Neural cell (in vitro differentiated cells): Measurements from ENCODE around the gene BLM.

Source experiments
- CTCF ChIP-seq: fragments of 450-650 bp; IDR thresholded peaks from 2 replicates; pipeline ENCODE4 v1.5.1; 2014; ENCODE audit warnings: antibody characterized with exemption, mild to moderate bottlenecking, moderate library complexity; ENCODE audit not compliant: poor library complexity, severe bottlenecking
- EZH2 ChIP-seq: fragments of 200-600, 300-800 bp; shearing (Covaris generic), sonication (generic); IDR thresholded peaks from 2 replicates; pipeline ENCODE4 v1.6.1; 2014; ENCODE audit warnings: antibody characterized with exemption, low read length, borderline replicate concordance, mild to moderate bottlenecking; ENCODE audit not compliant: insufficient read depth, poor library complexity, severe bottlenecking
- POLR2AphosphoS5 ChIP-seq: IDR thresholded peaks from 2 replicates; pipeline ENCODE4 v1.6.1; 2012
- RAD21 ChIP-seq: fragments of 450-650 bp; conservative IDR thresholded peaks from 2 replicates; pipeline ENCODE4 v1.6.1; 2014; ENCODE audit warnings: antibody characterized with exemption, mild to moderate bottlenecking, moderate library complexity
- REST ChIP-seq: IDR thresholded peaks from 2 replicates; pipeline ENCODE4 v1.6.1; 2012; ENCODE audit warnings: borderline replicate concordance
- SMC3 ChIP-seq: fragments of 450-650 bp; conservative IDR thresholded peaks from 2 replicates; pipeline ENCODE4 v1.6.1; 2014; ENCODE audit warnings: antibody characterized with exemption, mild to moderate bottlenecking, moderate library complexity; ENCODE audit not compliant: poor library complexity
- TAF1 ChIP-seq: IDR thresholded peaks from 2 replicates; pipeline ENCODE4 v1.6.1; 2012; ENCODE audit warnings: low read depth

GRCh38 chr15:90765531-90765930, 48.4 kb downstream of the BLM start:
- TF ChIP-seq CTCF (no peak), RAD21 (no peak), EZH2 (no peak), REST (no peak), POLR2AphosphoS5 (no peak), SMC3 (no peak), TAF1 (no peak)
